AG20443 (cell line): ENCODE data around the gene GPC1.

ENCODE experiments used
- DNase-seq: peaks from one replicate; pipeline ENCODE4 v3.0.0; 2012; ENCODE audit warnings: low spot score, mixed read lengths

The GPC1 gene

GRCh38 chr2:240412211-240412861 lies 23.1 kb upstream of the GPC1 start:
- no peak for DNase-seq

- no peak for DNase-seq
Measured at GRCh38 chr2:240412975-240413812, 22.3 kb upstream of the GPC1 start.

GRCh38 chr2:240413813-240414429 lies 21.5 kb upstream of the GPC1 start:
- DNase-seq, result no peak

GRCh38 chr2:240416821-240417220 lies 18.6 kb upstream of the GPC1 start:
- no peak for DNase-seq

GRCh38 chr2:240418311-240418710 lies 17.2 kb upstream of the GPC1 start:
- DNase-seq, result no peak

- DNase-seq, result no peak
Measured at GRCh38 chr2:240419271-240419670, 16.2 kb upstream of the GPC1 start.

GRCh38 chr2:240419723-240420122 lies 15.7 kb upstream of the GPC1 start:
- no peak for DNase-seq

GRCh38 chr2:240420206-240421104 lies 15.0 kb upstream of the GPC1 start:
- DNase-seq, result no peak

GRCh38 chr2:240421381-240421780 lies 14.1 kb upstream of the GPC1 start:
- DNase-seq, result no peak

GRCh38 chr2:240422658-240423329 lies 12.7 kb upstream of the GPC1 start:
- DNase-seq, result no peak

- DNase-seq, result no peak
Measured at GRCh38 chr2:240423788-240424191, 11.7 kb upstream of the GPC1 start.

- DNase-seq, result no peak
Measured at GRCh38 chr2:240424341-240425235, 10.9 kb upstream of the GPC1 start.

GRCh38 chr2:240425236-240425615 lies 10.2 kb upstream of the GPC1 start:
- no peak for DNase-seq

- no peak for DNase-seq
Measured at GRCh38 chr2:240425697-240426096, 9.8 kb upstream of the GPC1 start.

GRCh38 chr2:240426845-240427721 lies 8.4 kb upstream of the GPC1 start:
- no peak for DNase-seq

- no peak for DNase-seq
Measured at GRCh38 chr2:240427729-240428128, 7.7 kb upstream of the GPC1 start.

GRCh38 chr2:240428245-240428644 lies 7.2 kb upstream of the GPC1 start:
- DNase-seq, result no peak

GRCh38 chr2:240429341-240429871 lies 6.1 kb upstream of the GPC1 start:
- DNase-seq, result no peak

- DNase-seq, result no peak
Measured at GRCh38 chr2:240429872-240430491, 5.5 kb upstream of the GPC1 start.
